ENCODE data around the gene RNF39.
"Not testable (repeated sequence)": the region's sequence is repeated elsewhere in the genome, so short reads cannot be mapped to it uniquely, and the experiment has no call there.

The RNF39 gene

DNA sequence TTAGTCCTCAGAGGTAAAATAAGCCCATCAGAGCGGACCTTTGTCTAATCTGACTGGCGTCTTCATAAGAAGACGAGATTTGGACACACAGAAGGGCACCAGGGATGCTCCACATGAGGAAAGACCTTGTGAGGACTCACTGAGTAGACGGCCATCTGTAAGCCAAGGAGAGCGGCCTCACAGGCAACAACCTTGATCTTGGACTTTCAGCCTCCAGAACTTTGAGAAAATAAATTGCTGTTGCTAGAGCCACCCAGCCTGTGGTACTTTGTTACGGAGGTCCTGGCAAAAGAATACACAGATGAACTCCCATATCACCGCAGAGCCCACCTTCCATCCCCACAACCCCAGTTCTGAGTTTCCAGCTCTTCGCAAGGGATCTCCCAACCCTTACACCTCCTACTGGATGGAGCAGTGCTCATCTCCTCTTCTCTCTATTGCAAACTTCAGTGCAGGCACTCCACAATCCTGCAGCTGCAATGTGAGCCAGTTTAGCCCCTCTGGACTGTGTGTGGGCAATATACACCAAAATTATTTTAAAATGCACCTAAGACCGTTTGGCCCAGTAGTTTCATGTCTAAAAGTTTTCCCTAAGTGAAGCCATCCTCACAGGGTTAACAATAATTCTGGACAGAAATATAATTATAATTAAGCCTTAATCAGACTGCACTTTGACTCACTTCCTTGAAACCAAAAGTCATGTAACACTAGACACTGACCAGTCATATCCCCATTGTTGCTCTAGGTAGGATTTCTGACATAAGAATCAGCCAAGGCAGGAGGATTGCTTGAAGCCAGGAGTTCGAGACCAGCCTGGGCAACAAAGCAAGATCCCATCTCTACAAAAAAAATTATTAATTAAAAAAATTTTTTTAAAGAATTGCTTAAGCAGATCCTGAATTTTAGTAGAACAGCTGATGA is 46.1 kb upstream of the RNF39 start:
- no peak; the same call in 2 of the 3 replicates for ATAC-seq

DNA sequence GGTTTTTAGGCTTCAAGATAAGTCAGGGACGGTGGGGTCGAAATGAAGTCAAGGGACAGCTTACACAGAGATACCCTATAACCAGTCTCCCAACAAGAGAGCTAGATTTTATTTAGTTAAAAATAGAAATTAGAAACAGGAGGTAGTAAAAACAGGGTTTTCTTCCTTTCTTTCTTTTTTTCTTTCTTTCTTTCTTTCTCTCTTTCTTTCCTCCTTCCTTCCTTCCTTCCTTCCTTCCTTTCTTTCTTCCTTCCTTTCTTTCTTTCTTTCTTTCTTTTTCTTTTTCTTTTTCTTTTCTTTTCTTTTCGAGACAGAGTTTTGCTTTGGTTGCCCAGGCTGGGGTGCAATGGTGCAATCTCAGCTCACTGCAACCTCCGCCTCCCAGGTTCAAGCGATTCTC is 43.1 kb upstream of the RNF39 start:
- not testable (repeated sequence) for ATAC-seq

More for the DNA sequence above, 46.1 kb upstream of the RNF39 start:
- TF ChIP-seq ZNF70 (CRISPR knock-in tag; IDR thresholded peaks at IDR 0.05) = no peak
- no peak for TF ChIP-seq CSDC2 (CRISPR knock-in tag; IDR thresholded peaks at IDR 0.05)
- TF ChIP-seq ZNF8 (CRISPR knock-in tag; IDR thresholded peaks at IDR 0.05) = no peak
- TF ChIP-seq ARNTL (CRISPR knock-in tag; IDR thresholded peaks at IDR 0.05; ENCODE audit: borderline replicate concordance, low read depth) = no peak
- TF ChIP-seq GLIS3 (CRISPR knock-in tag; IDR thresholded peaks at IDR 0.05) = no peak

DNA sequence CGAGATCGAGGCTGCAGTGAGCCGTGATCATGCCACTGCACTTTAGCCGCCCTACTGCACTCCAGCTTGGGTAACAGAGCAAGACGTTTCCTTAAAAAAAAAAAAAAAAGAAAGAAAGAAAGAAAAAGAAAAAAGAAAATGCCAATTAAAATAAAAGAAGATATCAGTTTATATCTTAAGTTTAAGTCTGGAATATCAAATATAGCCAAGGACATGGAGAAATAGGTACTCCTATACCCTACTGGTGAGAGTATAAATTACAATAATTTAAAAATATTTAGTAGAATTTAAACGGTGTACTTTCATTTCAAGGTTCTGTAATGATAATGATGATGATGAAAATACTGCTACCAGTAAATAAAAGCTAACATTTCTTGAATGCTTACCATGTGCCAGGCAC is 41.2 kb upstream of the RNF39 start:
- ATAC-seq = peak; percentile 57; the same call in 2 of the 3 replicates
- TF ChIP-seq, protein P1, sequence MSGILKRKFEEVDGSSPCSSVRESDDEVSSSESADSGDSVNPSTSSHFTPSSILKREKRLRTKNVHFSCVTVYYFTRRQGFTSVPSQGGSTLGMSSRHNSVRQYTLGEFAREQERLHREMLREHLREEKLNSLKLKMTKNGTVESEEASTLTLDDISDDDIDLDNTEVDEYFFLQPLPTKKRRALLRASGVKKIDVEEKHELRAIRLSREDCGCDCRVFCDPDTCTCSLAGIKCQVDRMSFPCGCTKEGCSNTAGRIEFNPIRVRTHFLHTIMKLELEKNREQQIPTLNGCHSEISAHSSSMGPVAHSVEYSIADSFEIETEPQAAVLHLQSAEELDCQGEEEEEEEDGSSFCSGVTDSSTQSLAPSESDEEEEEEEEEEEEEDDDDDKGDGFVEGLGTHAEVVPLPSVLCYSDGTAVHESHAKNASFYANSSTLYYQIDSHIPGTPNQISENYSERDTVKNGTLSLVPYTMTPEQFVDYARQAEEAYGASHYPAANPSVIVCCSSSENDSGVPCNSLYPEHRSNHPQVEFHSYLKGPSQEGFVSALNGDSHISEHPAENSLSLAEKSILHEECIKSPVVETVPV (CRISPR knock-in tag; IDR thresholded peaks at IDR 0.05) = no peak
- no peak for TF ChIP-seq OSR1 (CRISPR knock-in tag; IDR thresholded peaks at IDR 0.05)
- TF ChIP-seq TCF4 (CRISPR knock-in tag; IDR thresholded peaks at IDR 0.05; ENCODE audit: borderline replicate concordance) = no peak

DNA sequence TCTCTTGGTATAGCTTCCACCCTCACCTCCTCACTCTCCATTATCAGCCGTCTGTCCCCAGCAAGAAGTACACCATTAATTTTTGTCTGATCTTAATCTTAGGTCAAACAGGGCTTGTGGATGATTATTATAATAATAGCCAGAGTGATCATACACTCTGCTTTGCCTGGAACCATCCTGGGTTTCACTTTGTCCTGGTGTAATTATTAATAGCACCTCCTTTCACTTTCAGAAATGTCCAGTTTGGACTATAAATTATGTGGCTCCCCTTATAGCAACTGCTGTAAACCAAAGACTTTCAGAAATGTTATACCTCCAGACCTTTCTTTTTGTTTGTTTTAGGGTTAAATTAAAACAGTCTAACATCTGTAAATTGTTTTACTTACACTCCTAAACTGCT is 38.3 kb upstream of the RNF39 start:
- no peak for TF ChIP-seq TCF4 (CRISPR knock-in tag; IDR thresholded peaks at IDR 0.05; ENCODE audit: borderline replicate concordance)
- no peak for TF ChIP-seq ESRRG (CRISPR knock-in tag; IDR thresholded peaks at IDR 0.05)
- TF ChIP-seq, protein P2, sequence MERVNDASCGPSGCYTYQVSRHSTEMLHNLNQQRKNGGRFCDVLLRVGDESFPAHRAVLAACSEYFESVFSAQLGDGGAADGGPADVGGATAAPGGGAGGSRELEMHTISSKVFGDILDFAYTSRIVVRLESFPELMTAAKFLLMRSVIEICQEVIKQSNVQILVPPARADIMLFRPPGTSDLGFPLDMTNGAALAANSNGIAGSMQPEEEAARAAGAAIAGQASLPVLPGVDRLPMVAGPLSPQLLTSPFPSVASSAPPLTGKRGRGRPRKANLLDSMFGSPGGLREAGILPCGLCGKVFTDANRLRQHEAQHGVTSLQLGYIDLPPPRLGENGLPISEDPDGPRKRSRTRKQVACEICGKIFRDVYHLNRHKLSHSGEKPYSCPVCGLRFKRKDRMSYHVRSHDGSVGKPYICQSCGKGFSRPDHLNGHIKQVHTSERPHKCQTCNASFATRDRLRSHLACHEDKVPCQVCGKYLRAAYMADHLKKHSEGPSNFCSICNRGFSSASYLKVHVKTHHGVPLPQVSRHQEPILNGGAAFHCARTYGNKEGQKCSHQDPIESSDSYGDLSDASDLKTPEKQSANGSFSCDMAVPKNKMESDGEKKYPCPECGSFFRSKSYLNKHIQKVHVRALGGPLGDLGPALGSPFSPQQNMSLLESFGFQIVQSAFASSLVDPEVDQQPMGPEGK (CRISPR knock-in tag; IDR thresholded peaks at IDR 0.05; ENCODE audit: borderline replicate concordance) = no peak
- TF ChIP-seq RARB (CRISPR knock-in tag; IDR thresholded peaks at IDR 0.05) = no peak
- TF ChIP-seq ZNF70 (CRISPR knock-in tag; IDR thresholded peaks at IDR 0.05) = no peak
- ATAC-seq = no peak

DNA sequence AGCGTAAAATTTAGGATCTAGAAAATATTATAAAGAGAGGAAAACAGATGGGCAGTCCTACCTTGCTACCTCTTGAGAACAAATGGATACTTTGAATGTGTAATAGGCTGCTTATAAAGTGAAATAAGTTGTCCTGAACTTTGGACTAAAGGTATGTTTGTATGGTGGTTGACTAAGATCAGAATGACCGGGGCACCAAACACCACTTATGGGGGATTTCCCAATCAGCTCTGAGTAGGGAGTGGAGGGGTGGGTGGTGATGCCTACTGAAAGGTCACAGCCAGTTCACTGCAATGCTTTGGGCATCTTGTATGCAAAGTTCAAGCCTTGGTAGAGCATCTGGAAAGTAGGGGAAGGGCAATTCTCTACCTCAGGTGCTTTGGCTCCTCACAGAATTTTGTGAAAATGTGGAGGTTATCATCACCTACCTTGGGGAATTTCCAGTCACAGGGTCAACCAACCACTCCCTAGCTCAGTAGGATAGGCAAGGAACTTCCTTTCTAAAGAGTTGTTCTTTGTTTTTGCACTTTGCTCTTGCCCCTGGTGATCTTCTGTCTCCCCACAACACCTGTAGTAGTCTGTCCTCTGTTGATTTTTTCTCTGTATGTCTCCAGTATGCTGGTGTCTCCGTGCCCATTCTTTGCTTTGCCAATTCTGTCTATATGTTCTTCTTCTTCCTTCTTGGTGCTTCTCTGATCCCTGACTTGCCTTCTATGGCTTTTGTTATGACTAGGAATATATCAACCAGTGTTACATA is 37.6 kb upstream of the RNF39 start, which contains the start of gene TRIM31:
Gene TRIM31, minus strand, starts transcription at position 88 of the 757 bp plus-strand sequence. CDS start 285 bp downstream, outside the sequence.
- no peak for ATAC-seq
- TF ChIP-seq TOX (CRISPR knock-in tag; IDR thresholded peaks at IDR 0.05; ENCODE audit: borderline replicate concordance) (no peak), ZNF70 (CRISPR knock-in tag; IDR thresholded peaks at IDR 0.05) (no peak), ARNTL (CRISPR knock-in tag; IDR thresholded peaks at IDR 0.05; ENCODE audit: borderline replicate concordance, low read depth) (no peak), ISL1 (CRISPR knock-in tag; IDR thresholded peaks at IDR 0.05) (no peak), PPARA (CRISPR knock-in tag; IDR thresholded peaks at IDR 0.05; ENCODE audit: borderline replicate concordance) (no peak), ZFP30 (CRISPR knock-in tag; IDR thresholded peaks at IDR 0.05) (no peak), TCF4 (CRISPR knock-in tag; IDR thresholded peaks at IDR 0.05; ENCODE audit: borderline replicate concordance) (no peak), ZFP3 (CRISPR knock-in tag; IDR thresholded peaks at IDR 0.05) (no peak), ESRRG (CRISPR knock-in tag; IDR thresholded peaks at IDR 0.05) (no peak)
- TF ChIP-seq, protein P3, sequence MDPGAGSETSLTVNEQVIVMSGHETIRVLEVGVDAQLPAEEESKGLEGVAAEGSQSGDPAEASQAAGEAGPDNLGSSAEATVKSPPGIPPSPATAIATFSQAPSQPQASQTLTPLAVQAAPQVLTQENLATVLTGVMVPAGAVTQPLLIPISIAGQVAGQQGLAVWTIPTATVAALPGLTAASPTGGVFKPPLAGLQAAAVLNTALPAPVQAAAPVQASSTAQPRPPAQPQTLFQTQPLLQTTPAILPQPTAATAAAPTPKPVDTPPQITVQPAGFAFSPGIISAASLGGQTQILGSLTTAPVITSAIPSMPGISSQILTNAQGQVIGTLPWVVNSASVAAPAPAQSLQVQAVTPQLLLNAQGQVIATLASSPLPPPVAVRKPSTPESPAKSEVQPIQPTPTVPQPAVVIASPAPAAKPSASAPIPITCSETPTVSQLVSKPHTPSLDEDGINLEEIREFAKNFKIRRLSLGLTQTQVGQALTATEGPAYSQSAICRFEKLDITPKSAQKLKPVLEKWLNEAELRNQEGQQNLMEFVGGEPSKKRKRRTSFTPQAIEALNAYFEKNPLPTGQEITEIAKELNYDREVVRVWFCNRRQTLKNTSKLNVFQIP (CRISPR knock-in tag; IDR thresholded peaks at IDR 0.05; ENCODE audit: borderline replicate concordance, low read depth) = no peak
- TF ChIP-seq, protein P4, sequence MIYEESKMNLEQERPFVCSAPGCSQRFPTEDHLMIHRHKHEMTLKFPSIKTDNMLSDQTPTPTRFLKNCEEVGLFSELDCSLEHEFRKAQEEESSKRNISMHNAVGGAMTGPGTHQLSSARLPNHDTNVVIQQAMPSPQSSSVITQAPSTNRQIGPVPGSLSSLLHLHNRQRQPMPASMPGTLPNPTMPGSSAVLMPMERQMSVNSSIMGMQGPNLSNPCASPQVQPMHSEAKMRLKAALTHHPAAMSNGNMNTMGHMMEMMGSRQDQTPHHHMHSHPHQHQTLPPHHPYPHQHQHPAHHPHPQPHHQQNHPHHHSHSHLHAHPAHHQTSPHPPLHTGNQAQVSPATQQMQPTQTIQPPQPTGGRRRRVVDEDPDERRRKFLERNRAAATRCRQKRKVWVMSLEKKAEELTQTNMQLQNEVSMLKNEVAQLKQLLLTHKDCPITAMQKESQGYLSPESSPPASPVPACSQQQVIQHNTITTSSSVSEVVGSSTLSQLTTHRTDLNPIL (CRISPR knock-in tag; IDR thresholded peaks at IDR 0.05; ENCODE audit: low read depth) = no peak
- TF ChIP-seq, protein P5, sequence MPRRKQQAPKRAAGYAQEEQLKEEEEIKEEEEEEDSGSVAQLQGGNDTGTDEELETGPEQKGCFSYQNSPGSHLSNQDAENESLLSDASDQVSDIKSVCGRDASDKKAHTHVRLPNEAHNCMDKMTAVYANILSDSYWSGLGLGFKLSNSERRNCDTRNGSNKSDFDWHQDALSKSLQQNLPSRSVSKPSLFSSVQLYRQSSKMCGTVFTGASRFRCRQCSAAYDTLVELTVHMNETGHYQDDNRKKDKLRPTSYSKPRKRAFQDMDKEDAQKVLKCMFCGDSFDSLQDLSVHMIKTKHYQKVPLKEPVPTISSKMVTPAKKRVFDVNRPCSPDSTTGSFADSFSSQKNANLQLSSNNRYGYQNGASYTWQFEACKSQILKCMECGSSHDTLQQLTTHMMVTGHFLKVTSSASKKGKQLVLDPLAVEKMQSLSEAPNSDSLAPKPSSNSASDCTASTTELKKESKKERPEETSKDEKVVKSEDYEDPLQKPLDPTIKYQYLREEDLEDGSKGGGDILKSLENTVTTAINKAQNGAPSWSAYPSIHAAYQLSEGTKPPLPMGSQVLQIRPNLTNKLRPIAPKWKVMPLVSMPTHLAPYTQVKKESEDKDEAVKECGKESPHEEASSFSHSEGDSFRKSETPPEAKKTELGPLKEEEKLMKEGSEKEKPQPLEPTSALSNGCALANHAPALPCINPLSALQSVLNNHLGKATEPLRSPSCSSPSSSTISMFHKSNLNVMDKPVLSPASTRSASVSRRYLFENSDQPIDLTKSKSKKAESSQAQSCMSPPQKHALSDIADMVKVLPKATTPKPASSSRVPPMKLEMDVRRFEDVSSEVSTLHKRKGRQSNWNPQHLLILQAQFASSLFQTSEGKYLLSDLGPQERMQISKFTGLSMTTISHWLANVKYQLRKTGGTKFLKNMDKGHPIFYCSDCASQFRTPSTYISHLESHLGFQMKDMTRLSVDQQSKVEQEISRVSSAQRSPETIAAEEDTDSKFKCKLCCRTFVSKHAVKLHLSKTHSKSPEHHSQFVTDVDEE (CRISPR knock-in tag; IDR thresholded peaks at IDR 0.05) = no peak
- TF ChIP-seq, protein P2 (CRISPR knock-in tag; IDR thresholded peaks at IDR 0.05; ENCODE audit: borderline replicate concordance) = no peak
